Measurements from ENCODE around the gene BOK. TPM values are rescaled to one million over a fixed set of nuclear protein-coding genes. Genes with fewer than 3 reads are reported as not detected.
"Not testable (repeated sequence)": the region's sequence is repeated elsewhere in the genome, so short reads cannot be mapped to it uniquely, and the experiment has no call there.

The BOK gene
- total RNA-seq, 1 donor: 15.3 TPM

- DNase-seq (ENCODE audit: low read depth): no peak
- TF ChIP-seq, protein P1, sequence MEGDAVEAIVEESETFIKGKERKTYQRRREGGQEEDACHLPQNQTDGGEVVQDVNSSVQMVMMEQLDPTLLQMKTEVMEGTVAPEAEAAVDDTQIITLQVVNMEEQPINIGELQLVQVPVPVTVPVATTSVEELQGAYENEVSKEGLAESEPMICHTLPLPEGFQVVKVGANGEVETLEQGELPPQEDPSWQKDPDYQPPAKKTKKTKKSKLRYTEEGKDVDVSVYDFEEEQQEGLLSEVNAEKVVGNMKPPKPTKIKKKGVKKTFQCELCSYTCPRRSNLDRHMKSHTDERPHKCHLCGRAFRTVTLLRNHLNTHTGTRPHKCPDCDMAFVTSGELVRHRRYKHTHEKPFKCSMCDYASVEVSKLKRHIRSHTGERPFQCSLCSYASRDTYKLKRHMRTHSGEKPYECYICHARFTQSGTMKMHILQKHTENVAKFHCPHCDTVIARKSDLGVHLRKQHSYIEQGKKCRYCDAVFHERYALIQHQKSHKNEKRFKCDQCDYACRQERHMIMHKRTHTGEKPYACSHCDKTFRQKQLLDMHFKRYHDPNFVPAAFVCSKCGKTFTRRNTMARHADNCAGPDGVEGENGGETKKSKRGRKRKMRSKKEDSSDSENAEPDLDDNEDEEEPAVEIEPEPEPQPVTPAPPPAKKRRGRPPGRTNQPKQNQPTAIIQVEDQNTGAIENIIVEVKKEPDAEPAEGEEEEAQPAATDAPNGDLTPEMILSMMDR (IDR thresholded peaks at IDR 0.05; ENCODE audit: insufficient read depth, low read length): no peak
These were observed 24.3 kb downstream of the BOK start for GRCh38 chr2:241582806-241583205.

DNA sequence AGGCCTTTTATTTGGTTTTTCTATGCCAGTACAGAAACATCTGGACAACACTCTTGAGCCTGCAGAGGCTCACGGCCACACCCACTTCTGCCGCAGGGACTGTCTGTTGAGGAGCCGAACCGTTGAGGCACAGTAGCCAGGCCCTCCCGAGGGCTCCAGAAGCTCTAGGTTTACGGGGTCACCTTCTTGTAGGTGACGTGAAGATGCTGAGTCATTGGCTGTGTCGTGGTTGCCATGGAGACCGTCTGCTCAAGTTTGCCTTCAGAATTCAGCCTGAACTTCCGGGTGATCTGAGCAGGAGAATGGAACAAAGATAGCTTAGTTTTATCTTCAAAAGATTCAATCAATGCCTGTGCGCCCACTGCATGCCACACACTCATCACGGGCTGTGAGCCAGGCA, 25.9 kb downstream of the BOK start:
- DNase-seq (ENCODE audit: low read depth): no peak
- TF ChIP-seq, protein P1 (IDR thresholded peaks at IDR 0.05; ENCODE audit: insufficient read depth, low read length): no peak
- no peak overlapping the region for H3K4me3 ChIP-seq (ENCODE audit: low read depth, low read length)

More at GRCh38 chr2:241582806-241583205, 24.3 kb downstream of the BOK start:
- H3K4me3 ChIP-seq (ENCODE audit: low read depth, low read length): no peak overlapping the region

DNA sequence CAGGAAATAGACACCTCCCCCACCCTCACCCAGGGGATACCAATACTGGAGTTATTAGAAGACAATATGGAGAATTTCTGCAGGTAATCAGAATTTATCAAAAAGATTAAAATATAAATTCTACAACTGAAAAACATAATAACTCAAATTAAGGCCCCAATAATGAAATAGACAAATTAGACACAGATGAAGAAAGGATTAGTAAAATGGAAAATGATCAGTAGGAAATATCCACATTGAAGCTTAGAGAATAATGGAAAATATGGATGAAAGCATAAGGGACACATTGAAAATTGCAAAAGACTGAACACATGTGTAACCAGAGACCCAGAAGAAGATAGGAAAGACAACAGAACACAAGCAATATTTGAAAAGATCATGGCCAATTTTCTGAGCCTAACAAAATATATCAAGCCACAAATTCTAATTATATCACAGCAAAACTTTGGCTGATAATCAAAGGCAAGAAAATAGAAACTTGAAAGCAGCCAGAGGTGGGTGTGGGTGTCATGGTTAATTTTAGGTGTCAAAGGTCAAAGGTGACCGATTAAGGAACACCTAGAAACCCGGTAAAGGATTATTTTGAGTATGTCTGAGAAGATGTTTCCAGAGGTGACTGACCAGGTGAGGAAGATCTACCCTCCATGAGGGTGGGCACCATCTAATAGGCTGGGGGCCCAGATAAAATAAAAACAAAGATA, 28.2 kb downstream of the BOK start:
- H3K4me3 ChIP-seq (ENCODE audit: low read depth, low read length): no peak overlapping the region
- TF ChIP-seq, protein P1 (IDR thresholded peaks at IDR 0.05; ENCODE audit: insufficient read depth, low read length): no peak
- no peak for DNase-seq (ENCODE audit: low read depth)

- not testable (repeated sequence) for DNase-seq (ENCODE audit: low read depth); H3K4me3 ChIP-seq (ENCODE audit: low read depth, low read length)
These were observed 31.3 kb downstream of the BOK start for GRCh38 chr2:241589863-241590262.

DNA sequence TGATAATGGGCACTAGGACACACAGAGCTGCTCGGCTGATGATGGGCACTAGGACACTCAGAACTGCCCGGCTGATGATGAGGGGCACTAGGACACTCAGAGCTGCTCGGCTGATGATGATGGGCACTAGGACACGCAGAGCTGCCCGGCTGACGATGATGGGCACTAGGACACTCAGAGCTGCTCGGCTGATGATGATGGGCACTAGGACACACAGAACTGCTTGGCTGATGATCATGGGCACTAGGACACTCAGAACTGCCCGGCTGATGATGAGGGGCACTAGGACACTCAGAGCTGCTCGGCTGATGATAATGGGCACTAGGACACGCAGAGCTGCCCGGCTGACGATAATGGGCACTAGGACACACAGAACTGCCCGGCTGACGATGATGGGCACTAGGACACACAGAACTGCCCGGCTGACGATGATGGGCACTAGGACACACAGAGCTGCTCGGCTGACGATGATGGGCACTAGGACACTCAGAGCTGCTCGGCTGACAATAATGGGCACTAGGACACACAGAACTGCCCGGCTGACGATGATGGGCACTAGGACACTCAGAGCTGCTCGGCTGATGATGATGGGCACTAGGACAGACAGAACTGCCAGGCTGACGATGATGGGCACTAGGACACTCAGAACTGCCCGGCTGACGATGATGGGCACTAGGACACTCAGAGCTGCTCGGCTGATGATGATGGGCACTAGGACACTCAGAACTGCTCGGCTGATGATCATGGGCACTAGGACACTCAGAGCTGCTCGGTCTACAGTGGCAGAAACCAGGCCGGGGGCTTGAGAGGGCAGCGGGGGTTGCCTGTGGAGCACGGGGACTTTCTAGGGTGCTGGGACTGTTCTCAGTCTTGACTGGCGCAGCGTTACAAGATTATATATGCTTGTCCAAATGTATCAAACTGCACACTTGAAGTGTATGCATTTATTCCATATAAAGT, 32.2 kb downstream of the BOK start:
- DNase-seq (ENCODE audit: low read depth); H3K4me3 ChIP-seq (ENCODE audit: low read depth, low read length): not testable (repeated sequence)

- H3K4me3 ChIP-seq (ENCODE audit: low read depth, low read length): no peak overlapping the region
- TF ChIP-seq, protein P1 (IDR thresholded peaks at IDR 0.05; ENCODE audit: insufficient read depth, low read length): no peak
- no peak for DNase-seq (ENCODE audit: low read depth)
These were observed 33.7 kb downstream of the BOK start for GRCh38 chr2:241592126-241592845.

DNA sequence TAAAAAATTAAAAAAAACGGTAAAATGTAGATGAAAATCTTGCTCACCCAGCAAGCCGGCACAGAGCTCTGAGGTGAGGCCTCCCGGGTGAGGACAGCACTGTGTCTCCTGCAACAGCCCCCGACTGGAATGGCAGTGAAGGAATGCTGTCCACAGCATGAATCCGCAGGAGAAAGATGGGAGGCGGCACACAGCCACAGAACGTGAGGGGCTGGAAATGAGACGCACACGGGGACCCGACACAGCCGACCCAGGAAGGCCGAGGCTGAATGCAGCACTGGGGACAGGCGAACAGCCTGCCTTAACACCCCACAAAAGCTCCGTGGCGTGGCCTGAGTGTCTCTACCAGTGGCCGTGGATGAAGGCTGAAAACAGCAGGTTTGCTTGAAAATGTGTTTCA, 34.7 kb downstream of the BOK start:
- DNase-seq (ENCODE audit: low read depth): no peak
- TF ChIP-seq, protein P1 (IDR thresholded peaks at IDR 0.05; ENCODE audit: insufficient read depth, low read length): no peak
- H3K4me3 ChIP-seq (ENCODE audit: low read depth, low read length): no peak overlapping the region

Data from fibroblast of the aortic adventitia (primary cell).